ENCODE measurements around the gene ZP3. TPM values are rescaled to one million over a fixed set of nuclear protein-coding genes. Genes with fewer than 3 reads are reported as not detected.
"Not testable (repeated sequence)": the region's sequence is repeated elsewhere in the genome, so short reads cannot be mapped to it uniquely, and the experiment has no call there.

The ZP3 gene
- total RNA-seq, 1 donor from 2014 or later, result not detected

- Mint-ChIP-seq H3K36me3 (ENCODE audit: insufficient read depth) (no peaks in the 10 kb centered on the region), H3K4me3 (ENCODE audit: low read depth) (no peak overlapping the region), H3K27me3 (peaks cover 11% of the 10 kb centered on the region), H3K27ac (peak overlapping the region; percentile 88), H3K4me1 (ENCODE audit: low read depth) (peaks cover 11% of the 10 kb centered on the region), H3K9me3 (ENCODE audit: low read depth) (no peaks in the 10 kb centered on the region)
- TF ChIP-seq, protein P1, sequence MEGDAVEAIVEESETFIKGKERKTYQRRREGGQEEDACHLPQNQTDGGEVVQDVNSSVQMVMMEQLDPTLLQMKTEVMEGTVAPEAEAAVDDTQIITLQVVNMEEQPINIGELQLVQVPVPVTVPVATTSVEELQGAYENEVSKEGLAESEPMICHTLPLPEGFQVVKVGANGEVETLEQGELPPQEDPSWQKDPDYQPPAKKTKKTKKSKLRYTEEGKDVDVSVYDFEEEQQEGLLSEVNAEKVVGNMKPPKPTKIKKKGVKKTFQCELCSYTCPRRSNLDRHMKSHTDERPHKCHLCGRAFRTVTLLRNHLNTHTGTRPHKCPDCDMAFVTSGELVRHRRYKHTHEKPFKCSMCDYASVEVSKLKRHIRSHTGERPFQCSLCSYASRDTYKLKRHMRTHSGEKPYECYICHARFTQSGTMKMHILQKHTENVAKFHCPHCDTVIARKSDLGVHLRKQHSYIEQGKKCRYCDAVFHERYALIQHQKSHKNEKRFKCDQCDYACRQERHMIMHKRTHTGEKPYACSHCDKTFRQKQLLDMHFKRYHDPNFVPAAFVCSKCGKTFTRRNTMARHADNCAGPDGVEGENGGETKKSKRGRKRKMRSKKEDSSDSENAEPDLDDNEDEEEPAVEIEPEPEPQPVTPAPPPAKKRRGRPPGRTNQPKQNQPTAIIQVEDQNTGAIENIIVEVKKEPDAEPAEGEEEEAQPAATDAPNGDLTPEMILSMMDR (IDR thresholded peaks at IDR 0.05; ENCODE audit: unreplicated experiment), result no peak
- no peak for DNase-seq (ENCODE audit: low spot score, unreplicated experiment)
Measured at GRCh38 chr7:76423666-76424412, 911 bp upstream of the ZP3 start.

GRCh38 chr7:76425156-76425555 is 406 bp downstream of the ZP3 start:
- Mint-ChIP-seq H3K9me3 (ENCODE audit: low read depth) (no peaks in the 10 kb centered on the region), H3K27me3 (peaks cover 7% of the 10 kb centered on the region), H3K4me3 (ENCODE audit: low read depth) (no peak overlapping the region), H3K27ac (no peak overlapping the region), H3K36me3 (ENCODE audit: insufficient read depth) (no peaks in the 10 kb centered on the region), H3K4me1 (ENCODE audit: low read depth) (peaks cover 11% of the 10 kb centered on the region)
- DNase-seq (ENCODE audit: low spot score, unreplicated experiment), result no peak
- TF ChIP-seq, protein P1 (IDR thresholded peaks at IDR 0.05; ENCODE audit: unreplicated experiment), result no peak

- H3K4me3 Mint-ChIP-seq (ENCODE audit: low read depth); H3K9me3 Mint-ChIP-seq (ENCODE audit: low read depth); H3K27me3 Mint-ChIP-seq; H3K27ac Mint-ChIP-seq; DNase-seq (ENCODE audit: low spot score, unreplicated experiment); H3K36me3 Mint-ChIP-seq (ENCODE audit: insufficient read depth): not testable (repeated sequence)
- H3K4me1 Mint-ChIP-seq (ENCODE audit: low read depth), result peaks cover 11% of the 10 kb centered on the region
Measured at GRCh38 chr7:76425558-76425957, 808 bp downstream of the ZP3 start.

DNA sequence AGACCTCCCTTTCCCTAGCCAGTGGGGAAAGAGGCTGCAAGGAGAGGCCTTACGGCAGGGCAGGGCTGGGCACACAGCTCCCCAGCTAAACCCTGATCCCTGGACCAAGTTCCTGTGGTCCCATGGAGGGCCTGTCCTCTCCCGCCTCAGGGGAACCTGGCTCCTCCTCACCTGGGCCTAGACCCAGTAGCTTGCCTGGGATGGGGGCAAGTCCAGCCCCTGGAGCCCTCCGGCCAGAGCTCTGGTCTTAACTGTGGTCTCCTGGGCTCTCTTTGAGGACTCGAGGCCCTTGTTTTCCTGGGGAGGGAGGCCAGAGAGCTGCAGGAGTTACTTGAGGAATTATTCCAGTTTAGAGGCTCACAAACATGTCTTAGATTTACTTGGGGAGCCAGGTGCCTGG is 1.5 kb downstream of the ZP3 start:
- H3K4me3 Mint-ChIP-seq (ENCODE audit: low read depth), result no peak overlapping the region
- DNase-seq (ENCODE audit: low spot score, unreplicated experiment), result no peak
- H3K4me1 Mint-ChIP-seq (ENCODE audit: low read depth), result peaks cover 11% of the 10 kb centered on the region
- H3K27me3 Mint-ChIP-seq, result peaks cover 3% of the 10 kb centered on the region
- H3K9me3 Mint-ChIP-seq (ENCODE audit: low read depth), result no peaks in the 10 kb centered on the region
- no peak overlapping the region for H3K27ac Mint-ChIP-seq
- no peaks in the 10 kb centered on the region for H3K36me3 Mint-ChIP-seq (ENCODE audit: insufficient read depth)
- TF ChIP-seq, protein P1 (IDR thresholded peaks at IDR 0.05; ENCODE audit: unreplicated experiment), result no peak

GRCh38 chr7:76427635-76428034 is 2.9 kb downstream of the ZP3 start:
- no peak overlapping the region for H3K27ac Mint-ChIP-seq

More at GRCh38 chr7:76427635-76428034, 2.9 kb downstream of the ZP3 start:
- no peak for DNase-seq (ENCODE audit: low spot score, unreplicated experiment)
- TF ChIP-seq, protein P1 (IDR thresholded peaks at IDR 0.05; ENCODE audit: unreplicated experiment), result no peak
- Mint-ChIP-seq H3K27me3 (peaks cover 3% of the 10 kb centered on the region), H3K36me3 (ENCODE audit: insufficient read depth) (no peaks in the 10 kb centered on the region), H3K9me3 (ENCODE audit: low read depth) (no peaks in the 10 kb centered on the region), H3K4me1 (ENCODE audit: low read depth) (peaks cover 11% of the 10 kb centered on the region), H3K4me3 (ENCODE audit: low read depth) (no peak overlapping the region)

All from progenitor cell of endocrine pancreas (in vitro differentiated cells).